Endothelial cell of umbilical vein (primary cell): ENCODE data around the gene ORM2. TPM values are rescaled to one million over a fixed set of nuclear protein-coding genes. Genes with fewer than 3 reads are reported as not detected.

Experiments
- BruUV-seq: library from RNA; stranded (reverse); fragments of 400-500 nt; replicated peaks from 2 replicates; lab custom pipeline; 2021; lab: Mats Ljungman, UMichigan
- CTCF ChIA-PET: fragments of 300-600, 350-600 bp; sonication (Branson Sonifier 250); formaldehyde crosslinking; loops from one replicate; lab custom pipeline; 2021; ENCODE audit warnings: antibody characterized with exemption, inconsistent platforms; lab: Charles Lee
- POLR2A ChIA-PET: fragments of 300-600, 350-600 bp; sonication (Branson Sonifier 250); formaldehyde crosslinking; loops from one replicate; lab custom pipeline; 2021; ENCODE audit warnings: antibody characterized with exemption, inconsistent platforms; lab: Charles Lee
- DNase-seq: peaks from one replicate; pipeline ENCODE4 v3.0.0-alpha.2; 2011; ENCODE audit warnings: low read depth, low spot score
- FAIRE-seq: peaks from 2 replicates; lab custom pipeline; 2011; peaks lifted over from hg19 to GRCh38; lab: Jason Lieb, UNC
- H2AFZ ChIP-seq: 2 replicates; pipeline ENCODE4 v1.6.0; 2012; ENCODE audit warnings: low read depth, low read length, control low read depth, inconsistent platforms
- H3K27ac ChIP-seq: 2 replicates; pipeline ENCODE4 v1.5.1; 2011; ENCODE audit warnings: low read depth, mild to moderate bottlenecking, control low read depth, low read length, moderate library complexity; ENCODE audit not compliant: insufficient read depth
- H3K27me3 ChIP-seq, 2 experiments: 2 replicates each; pipeline versions ENCODE4 v1.6.0 to v1.6.1; 2011; ENCODE audit warnings: low read length in 2 of 2, mixed read lengths in 1 of 2; ENCODE audit not compliant: control insufficient read depth in 2 of 2, insufficient read depth in 2 of 2
- H3K36me3 ChIP-seq, 2 experiments: 2 replicates in 1 of 2; 3 replicates in 1 of 2; pipeline ENCODE4 v1.5.1; 2011; ENCODE audit warnings: low read length in 2 of 2, mild to moderate bottlenecking in 1 of 2, moderate library complexity in 1 of 2; ENCODE audit not compliant: control insufficient read depth in 2 of 2, insufficient read depth in 2 of 2; ENCODE audit errors: extremely low read depth in 1 of 2
- H3K4me1 ChIP-seq: 3 replicates; pipeline ENCODE4 v1.5.1; 2011; ENCODE audit warnings: mild to moderate bottlenecking, low read length; ENCODE audit not compliant: control insufficient read depth, insufficient read depth; ENCODE audit errors: extremely low read depth
- H3K4me2 ChIP-seq: 2 replicates; pipeline ENCODE4 v1.6.1; 2011; ENCODE audit warnings: low read length, control low read depth, mixed read lengths; ENCODE audit not compliant: insufficient read depth
- H3K4me3 ChIP-seq, 3 experiments: fragments of 200-600 bp in 1 of 3; sonication (generic), shearing (Covaris generic) in 1 of 3; replicated peaks in 1 of 3; 2 replicates each; pipeline ENCODE4 v1.5.1; 2011 to 2016; ENCODE audit warnings: control low read depth in 3 of 3, low read length in 3 of 3, mild to moderate bottlenecking in 2 of 3, inconsistent platforms in 1 of 3, low read depth in 1 of 3, moderate library complexity in 1 of 3; ENCODE audit not compliant: insufficient read depth in 1 of 3
- H3K79me2 ChIP-seq: 2 replicates; pipeline ENCODE4 v1.6.0; 2012; ENCODE audit warnings: low read length, inconsistent platforms; ENCODE audit not compliant: control insufficient read depth, insufficient read depth
- H3K9ac ChIP-seq: replicated peaks from 2 replicates; pipeline ENCODE3; 2011; ENCODE audit warnings: low read length, control low read depth; ENCODE audit not compliant: insufficient read depth; ENCODE audit errors: extremely low read depth
- H3K9me1 ChIP-seq: replicated peaks from 3 replicates; pipeline ENCODE4 v1.6.0; 2011; ENCODE audit warnings: mild to moderate bottlenecking, low read length; ENCODE audit not compliant: control insufficient read depth, insufficient read depth; ENCODE audit errors: extremely low read depth
- H3K9me3 ChIP-seq: replicated peaks from 2 replicates; pipeline ENCODE4 v1.5.1; 2012; ENCODE audit warnings: low read length, inconsistent platforms; ENCODE audit not compliant: control insufficient read depth, insufficient read depth
- H4K20me1 ChIP-seq: replicated peaks from 2 replicates; pipeline ENCODE3; 2011; ENCODE audit warnings: mild to moderate bottlenecking, low read length; ENCODE audit not compliant: control insufficient read depth, insufficient read depth; ENCODE audit errors: extremely low read depth
- CTCF ChIP-seq, 2 donors: IDR thresholded peaks; 1 replicate in 1 of 2; 2 replicates in 1 of 2; pipeline ENCODE4 v1.5.1; 2011; ENCODE audit warnings: low read length in 2 of 2, mild to moderate bottlenecking in 2 of 2, moderate library complexity in 2 of 2, control low read depth in 1 of 2, inconsistent platforms in 1 of 2, low read depth in 1 of 2; ENCODE audit not compliant: insufficient read depth in 1 of 2; ENCODE audit errors: extremely low read depth in 1 of 2
- EZH2 ChIP-seq: IDR thresholded peaks from 2 replicates; pipeline ENCODE4 v1.6.1; 2012; ENCODE audit warnings: borderline replicate concordance, low read depth, mild to moderate bottlenecking, moderate library complexity, low read length, inconsistent platforms; ENCODE audit not compliant: severe bottlenecking
- FOS ChIP-seq: IDR thresholded peaks from 2 replicates; pipeline ENCODE4 v1.6.1; 2011; ENCODE audit warnings: mild to moderate bottlenecking, low read length, moderate library complexity, borderline replicate concordance; ENCODE audit not compliant: insufficient read depth
- GATA2 ChIP-seq: IDR thresholded peaks from 2 replicates; pipeline ENCODE4 v1.7.0; 2011; ENCODE audit warnings: low read depth, mild to moderate bottlenecking, moderate library complexity, mixed read lengths, low read length; ENCODE audit not compliant: insufficient read length, insufficient read depth
- JUN ChIP-seq: IDR thresholded peaks from 2 replicates; pipeline ENCODE4 v1.6.1; 2011; ENCODE audit warnings: borderline replicate concordance, low read depth; ENCODE audit not compliant: insufficient read length, insufficient read depth
- MAX ChIP-seq: IDR thresholded peaks from 2 replicates; pipeline ENCODE4 v1.6.1; 2011; ENCODE audit not compliant: insufficient read depth, insufficient read length
- MYC ChIP-seq: IDR thresholded peaks from one replicate; pipeline ENCODE4 v1.6.1; 2011; ENCODE audit warnings: mild to moderate bottlenecking, low read depth, low read length
- POLR2A ChIP-seq: IDR thresholded peaks from 2 replicates; pipeline ENCODE4 v1.6.1; 2012; ENCODE audit warnings: low read depth, mild to moderate bottlenecking, control low read depth, low read length
- POLR2AphosphoS5 ChIP-seq: IDR thresholded peaks from 2 replicates; pipeline ENCODE4 v1.6.1; 2012; ENCODE audit warnings: low read depth, mild to moderate bottlenecking, control low read depth, low read length, moderate library complexity; ENCODE audit not compliant: insufficient read depth
- dilution Hi-C: fragments of 300-500 bp; cut with MboI; formaldehyde crosslinking; loops from one replicate; pipeline ENCODE4 v1.15.0; 2019; ENCODE audit warnings: low sequenced_read_pairs; ENCODE audit not compliant: extremely low pct_ligation_motif_present
- intact Hi-C: fragments of 100-400 bp; cut with micrococcal nuclease; formaldehyde crosslinking; loops from one replicate; pipeline ENCODE4 v1.10.0; 2022
- polyA plus RNA-seq, 4 experiments: library from polyadenylated mRNA; depleted of rRNA in 3 of 4; stranded (reverse) in 3 of 4; unstranded in 1 of 4; fragments of >200 nt; gene quantifications; 2 replicates each; pipeline versions ENCODE4 v1.2.1 to v1.2.3, GENCODE V29; 2011 to 2012; ENCODE audit warnings: missing spikeins in 1 of 4
- total RNA-seq: library from RNA; stranded (reverse); gene quantifications from 2 replicates; pipeline ENCODE4 v1.2.3, GENCODE V29; 2021

The ORM2 gene
- total and polyA plus RNA-seq, 2 donors (not counting 3 experiments of a cell fraction or from before 2014, with no cell fraction given) = not detected

GRCh38 chr9:114282104-114282485, 47.6 kb upstream of the ORM2 start:
- no peaks in the 10 kb centered on the region for H3K9me1 ChIP-seq
- BruUV-seq = no TSS peak
- no peak overlapping the region for H3K4me2 ChIP-seq
- no peaks in the 10 kb centered on the region for H3K79me2 ChIP-seq
- H3K27me3 ChIP-seq = no peaks in the 10 kb centered on the region
- peaks cover 0 to 2% of the 10 kb centered on the region in 2 experiments for H3K36me3 ChIP-seq
- intact Hi-C loops = no loop called here
- dilution Hi-C loops = loop anchor here (25.0 kb wide), 1 partner anchor 195 kb away; the partner anchor contains the start of genes AMBP and KIF12
- no peak overlapping the region for H3K9ac ChIP-seq
- CTCF ChIA-PET = interaction anchor here (1.3 kb wide), 1 partner anchor 200 kb away, joined by 4 read pairs; no protein-coding TSS in a partner anchor
- H3K4me3 ChIP-seq = no peak overlapping the region
- FAIRE-seq (no peak), DNase-seq (no peak)
- H3K9me3 ChIP-seq = no peaks in the 10 kb centered on the region
- H3K4me1 ChIP-seq = peaks cover 2% of the 10 kb centered on the region
- no peak overlapping the region for H2AFZ ChIP-seq
- H3K27ac ChIP-seq = no peak overlapping the region
- H4K20me1 ChIP-seq = no peaks in the 10 kb centered on the region
- no peak for TF ChIP-seq EZH2
- no peak for TF ChIP-seq GATA2
- TF ChIP-seq FOS = no peak
- no peak for TF ChIP-seq MYC
- TF ChIP-seq POLR2A = no peak
- TF ChIP-seq MAX = no peak
- no peak for TF ChIP-seq POLR2AphosphoS5
- POLR2A ChIA-PET = no interaction called here

GRCh38 chr9:114282507-114282906, 47.2 kb upstream of the ORM2 start:
- Histone ChIP-seq H3K36me3 (peaks cover 0 to 2% of the 10 kb centered on the region in 2 experiments), H3K79me2 (no peaks in the 10 kb centered on the region), H2AFZ (no peak overlapping the region), H3K4me3 (no peak overlapping the region), H3K27me3 (no peaks in the 10 kb centered on the region), H3K4me1 (peaks cover 2% of the 10 kb centered on the region), H4K20me1 (no peaks in the 10 kb centered on the region), H3K27ac (no peak overlapping the region), H3K9ac (no peak overlapping the region), H3K9me1 (no peaks in the 10 kb centered on the region), H3K4me2 (no peak overlapping the region), H3K9me3 (no peaks in the 10 kb centered on the region)
- FAIRE-seq (no peak), DNase-seq (no peak)
- POLR2A ChIA-PET = no interaction called here
- TF ChIP-seq JUN = no peak
- TF ChIP-seq GATA2 = no peak
- no peak for TF ChIP-seq POLR2A
- no peak for TF ChIP-seq CTCF (IDR thresholded peaks at IDR 0.05; ENCODE audit: extremely low read depth in 1 of 2, insufficient read depth in 1 of 2, low read depth in 1 of 2, low read length in 2 of 2)
- TF ChIP-seq EZH2 = no peak
- no peak for TF ChIP-seq MAX
- TF ChIP-seq POLR2AphosphoS5 = no peak
- no peak for TF ChIP-seq MYC
- no peak for TF ChIP-seq FOS
- BruUV-seq = no TSS peak
- CTCF ChIA-PET = interaction anchor here (1.3 to 1.4 kb wide), 2 partner anchors 175 to 200 kb away, joined by 4 to 7 read pairs; no protein-coding TSS in a partner anchor
- intact Hi-C loops = no loop called here
- dilution Hi-C loops = loop anchor here (25.0 kb wide), 1 partner anchor 195 kb away; the partner anchor contains the start of genes AMBP and KIF12
